Activated T-cell treated with anti-CD3 and anti-CD28 coated beads for 1 hour (primary cell): ENCODE data around the gene PRKCD.

Source experiments
- DNase-seq: peaks from one replicate; pipeline ENCODE4 v3.0.0-alpha.2; 2020; ENCODE audit warnings: low read depth

PRKCD gene

DNA sequence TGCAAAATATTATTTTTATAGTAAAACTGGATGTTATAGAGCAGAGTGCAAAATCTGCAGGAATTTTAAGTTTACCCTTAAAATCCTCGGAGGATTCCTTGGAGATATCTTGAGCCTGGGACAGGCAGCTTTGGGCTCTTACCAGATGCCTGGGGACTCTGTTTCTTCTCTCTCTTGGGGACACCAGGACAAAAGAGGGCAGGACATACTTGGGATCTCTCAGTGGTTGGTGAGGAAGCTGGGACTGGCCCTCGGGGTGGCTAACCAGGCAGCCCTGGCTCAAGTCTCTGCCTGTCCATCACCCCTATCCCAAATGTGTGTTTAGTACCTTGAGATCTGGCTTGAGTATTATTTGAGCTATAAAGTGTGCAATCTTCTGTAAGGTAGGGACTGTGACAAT, 56.2 kb downstream of the PRKCD start:
- DNase-seq: no peak

DNA sequence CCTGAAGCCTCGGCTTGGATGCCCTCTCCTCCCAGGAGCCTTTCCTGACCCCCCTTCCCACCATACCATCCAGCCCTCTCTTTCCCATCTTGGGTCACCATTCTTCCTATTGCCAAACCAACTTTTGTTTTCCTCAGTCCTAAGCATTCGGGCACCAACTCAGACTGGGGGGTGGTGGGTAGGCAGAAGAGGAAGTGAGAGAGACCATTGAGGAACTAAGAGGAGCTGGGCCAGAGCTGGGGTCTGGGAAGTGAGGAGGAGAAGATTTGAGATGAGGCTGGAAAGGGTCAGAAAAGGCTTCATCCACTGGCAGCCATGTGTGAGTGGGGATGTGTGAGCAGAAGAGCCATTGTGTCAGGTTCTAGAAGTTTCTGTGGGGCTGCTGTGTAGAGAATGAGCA, 57.1 kb downstream of the PRKCD start:
- no peak for DNase-seq

DNA sequence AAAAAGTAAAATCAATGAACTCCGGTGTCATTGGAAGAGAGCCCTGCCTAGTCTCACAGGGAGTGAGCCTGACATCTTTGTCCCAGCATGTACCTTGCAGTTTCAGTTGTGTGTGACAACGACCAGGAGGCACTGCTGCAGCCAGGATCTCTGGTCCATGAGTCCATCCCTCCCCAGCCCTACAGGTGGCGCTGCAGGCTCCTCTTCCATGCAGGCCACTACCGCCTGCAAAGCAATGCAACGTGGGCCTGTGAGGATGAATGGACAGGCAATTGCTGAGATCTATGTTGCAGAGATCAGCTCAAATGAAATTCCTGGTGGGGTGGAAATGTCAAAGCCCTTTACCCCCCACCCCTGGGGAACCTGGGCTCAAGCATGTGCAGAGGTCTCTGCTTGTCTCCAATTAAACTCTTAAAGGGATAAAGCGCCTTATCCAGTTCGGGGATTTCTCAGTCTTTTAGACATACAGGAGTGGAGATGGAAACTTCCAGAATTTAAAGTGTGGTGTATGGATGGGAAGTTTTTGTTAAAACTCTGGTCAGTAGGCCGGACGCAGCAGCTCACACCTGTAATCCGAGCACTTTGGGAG, 59.0 kb downstream of the PRKCD start:
- DNase-seq: peak; percentile 74

DNA sequence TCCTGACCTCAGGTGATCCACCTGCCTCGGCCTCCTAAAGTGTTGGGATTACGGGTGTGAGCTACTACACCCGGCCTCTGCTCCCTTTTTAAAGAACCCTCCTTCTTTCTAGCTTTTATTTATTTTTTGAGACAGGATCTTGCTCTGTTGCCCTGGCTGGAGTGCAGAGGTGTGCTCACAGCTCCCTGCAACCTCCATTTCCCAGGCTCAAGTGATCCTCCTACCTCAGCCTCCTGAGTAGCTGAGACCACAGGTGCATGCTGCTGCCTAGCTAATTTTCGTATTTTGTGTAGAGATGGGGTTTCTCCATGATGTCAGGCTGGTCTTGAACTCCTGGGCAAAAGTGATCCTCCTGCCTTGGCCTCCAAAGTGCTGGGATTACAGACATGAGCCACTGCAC, 60.3 kb downstream of the PRKCD start:
- no peak for DNase-seq

DNA sequence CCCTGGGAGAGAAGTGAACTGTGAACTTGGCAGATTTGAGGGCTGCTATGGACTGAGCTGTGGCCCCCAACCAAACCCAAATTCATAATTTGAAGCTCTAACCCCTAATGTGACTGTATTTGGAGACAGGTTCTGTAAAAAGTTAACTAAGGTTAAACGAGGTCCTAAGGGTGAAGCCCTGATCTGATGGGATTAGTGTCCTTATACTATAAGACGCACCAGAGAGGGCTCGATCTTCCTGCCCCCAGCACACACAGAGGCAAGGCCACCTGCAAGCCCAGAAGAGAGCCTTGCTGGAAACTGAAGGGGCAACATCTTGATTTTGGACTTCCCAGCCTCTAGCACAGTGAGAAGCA, 60.8 kb downstream of the PRKCD start:
- DNase-seq: no peak

DNA sequence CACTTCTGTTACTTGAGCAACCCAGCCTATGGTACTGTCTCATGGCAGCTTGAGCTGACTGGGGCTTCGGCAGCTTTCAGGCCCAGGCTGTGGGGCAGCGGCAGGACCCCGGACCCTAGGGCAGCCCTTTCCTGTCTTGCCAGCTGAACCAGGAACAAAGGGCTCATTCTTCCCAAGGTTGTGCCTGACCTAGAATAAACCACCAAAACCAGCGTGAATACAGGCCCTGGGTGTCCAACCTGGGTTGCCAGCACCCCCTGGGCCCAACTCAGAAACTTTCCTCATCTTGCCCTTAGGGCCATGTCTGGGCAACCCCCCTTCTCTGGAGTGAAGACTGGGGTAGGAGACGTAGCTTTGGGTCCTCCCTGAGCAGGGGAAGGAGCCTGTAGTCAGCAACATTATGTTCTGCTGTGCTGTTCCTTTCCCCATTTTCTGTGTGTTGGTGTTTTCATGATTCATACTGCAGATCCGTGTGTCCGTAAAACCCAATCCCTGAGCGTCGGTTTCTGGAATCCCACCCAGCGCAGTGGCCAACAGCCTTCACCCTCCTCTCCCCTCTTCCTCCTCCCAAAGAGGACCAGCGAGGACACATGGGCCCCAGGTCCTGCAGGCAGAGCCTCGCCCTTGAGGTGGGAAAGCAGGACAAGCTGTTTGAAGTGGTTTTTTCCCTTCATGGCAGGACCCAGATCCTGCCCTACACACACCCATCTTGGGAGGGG, 61.3 kb downstream of the PRKCD start:
- DNase-seq: no peak

DNA sequence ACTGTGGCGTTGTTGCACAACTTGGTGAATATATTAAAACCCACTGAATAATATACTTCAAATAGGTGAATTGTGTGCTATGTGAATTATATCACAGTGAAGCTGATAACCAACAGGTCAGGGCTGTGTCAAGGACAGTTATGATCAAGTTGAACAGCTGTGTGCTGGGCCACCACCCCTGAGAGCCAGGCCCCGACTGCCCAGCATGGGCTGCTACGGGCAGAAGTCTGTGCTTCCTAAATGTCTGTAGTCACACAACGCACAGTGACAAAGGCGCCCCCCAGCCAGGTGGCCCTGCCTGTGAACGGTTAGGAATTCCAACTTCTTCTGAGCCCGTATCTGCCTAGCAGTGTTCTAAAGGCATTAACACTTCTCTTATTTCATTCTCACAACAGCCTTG, 62.0 kb downstream of the PRKCD start:
- no peak for DNase-seq

DNA sequence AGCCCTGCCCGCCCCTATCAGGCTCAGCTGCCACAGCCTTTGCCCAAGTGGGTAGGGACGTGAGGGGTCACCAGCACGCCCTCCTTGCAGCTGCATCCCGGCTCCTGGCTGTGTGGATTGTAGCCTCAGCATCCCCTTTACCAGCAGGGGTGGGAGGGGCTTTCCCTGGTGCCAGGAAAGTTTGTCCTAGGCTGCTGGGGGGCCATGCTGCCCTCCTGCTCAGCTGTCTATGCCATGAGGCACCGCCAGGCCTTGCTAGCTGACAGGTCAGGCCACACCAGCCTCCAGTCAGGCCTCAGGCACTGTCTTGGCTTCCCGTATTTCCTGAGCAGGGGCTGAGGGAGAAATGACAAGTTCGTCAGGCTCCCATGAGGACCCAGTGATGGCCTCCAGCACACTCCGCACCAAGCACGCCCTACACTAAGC, 62.5 kb downstream of the PRKCD start:
- no peak for DNase-seq

DNA sequence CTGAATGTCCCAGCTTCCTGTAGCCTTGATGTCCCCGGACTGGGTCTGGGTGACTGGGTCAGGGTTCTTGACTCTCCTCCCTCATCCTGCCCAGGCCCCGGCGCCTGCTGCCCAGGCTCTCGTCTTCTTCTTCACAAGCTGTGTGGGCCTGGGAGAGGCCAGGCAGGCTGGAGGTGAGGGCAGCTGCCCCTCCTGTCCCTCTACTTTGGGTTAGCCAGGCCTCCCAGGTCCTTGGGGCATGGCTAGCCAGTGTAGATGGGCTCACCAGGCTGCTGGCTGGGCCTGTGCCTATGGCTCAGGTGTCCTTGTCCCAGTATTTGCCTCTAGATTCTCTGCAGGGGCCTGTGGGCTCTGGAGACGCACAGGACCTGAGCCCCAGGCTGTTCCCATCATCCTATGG, 63.0 kb downstream of the PRKCD start:
- no peak for DNase-seq

DNA sequence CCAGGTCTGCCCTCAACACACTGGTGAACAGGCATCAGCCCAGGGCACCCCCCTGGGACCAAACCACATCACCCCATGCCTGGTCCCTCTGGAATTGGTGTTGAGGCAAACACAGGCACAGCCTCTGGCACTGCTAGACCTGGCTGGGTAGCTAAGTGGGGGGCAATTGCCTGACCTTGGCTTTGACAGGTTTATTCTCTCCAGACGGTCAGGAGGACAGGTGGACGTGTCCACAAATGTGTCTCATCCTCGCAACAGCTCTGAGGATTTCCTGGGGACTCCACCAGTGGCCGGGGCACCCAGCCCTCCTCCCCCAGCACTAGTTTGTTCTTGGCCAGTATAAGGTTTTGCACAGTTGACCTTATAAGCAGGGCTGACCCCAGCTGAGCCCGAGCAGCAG, 63.5 kb downstream of the PRKCD start:
- no peak for DNase-seq

DNA sequence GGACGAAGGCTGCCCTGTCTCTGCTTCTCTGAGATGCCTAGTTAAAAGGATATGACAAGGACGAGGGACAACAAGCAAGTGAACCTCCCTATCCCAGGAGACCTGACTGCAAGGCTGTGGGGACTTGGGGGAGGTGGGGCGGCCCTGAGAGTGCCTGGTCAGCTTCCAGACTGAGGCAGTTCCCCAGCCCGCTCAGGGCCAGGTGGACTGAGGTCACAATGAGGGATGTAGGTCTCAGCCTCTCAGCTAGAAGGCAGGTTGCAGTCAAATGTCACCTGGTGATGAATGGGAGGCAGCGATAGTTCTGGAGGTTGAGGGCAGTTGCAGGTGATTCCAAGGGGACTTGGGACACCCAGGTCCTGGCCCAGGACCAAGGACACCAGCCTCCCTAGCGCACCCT, 64.2 kb downstream of the PRKCD start:
- DNase-seq: no peak

DNA sequence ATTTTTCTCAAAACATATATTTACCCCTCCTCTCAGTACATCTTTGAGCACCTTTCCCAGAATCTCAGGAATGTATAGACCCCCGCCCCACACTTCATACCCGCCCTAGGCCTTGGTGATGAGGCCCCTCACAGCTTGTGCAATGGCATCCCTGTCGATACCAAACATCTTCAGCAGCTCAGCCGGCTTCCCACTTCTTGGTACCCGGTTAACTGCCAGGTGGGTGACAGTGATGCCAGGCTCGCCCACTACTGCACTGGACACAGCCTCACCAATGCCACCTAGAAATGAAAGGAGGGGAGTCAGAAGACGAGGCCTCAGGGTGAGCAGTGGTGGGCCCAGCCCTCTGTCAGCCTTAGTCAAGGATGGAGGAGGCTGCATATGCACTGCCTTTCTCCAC, 64.6 kb downstream of the PRKCD start:
- DNase-seq: no peak

DNA sequence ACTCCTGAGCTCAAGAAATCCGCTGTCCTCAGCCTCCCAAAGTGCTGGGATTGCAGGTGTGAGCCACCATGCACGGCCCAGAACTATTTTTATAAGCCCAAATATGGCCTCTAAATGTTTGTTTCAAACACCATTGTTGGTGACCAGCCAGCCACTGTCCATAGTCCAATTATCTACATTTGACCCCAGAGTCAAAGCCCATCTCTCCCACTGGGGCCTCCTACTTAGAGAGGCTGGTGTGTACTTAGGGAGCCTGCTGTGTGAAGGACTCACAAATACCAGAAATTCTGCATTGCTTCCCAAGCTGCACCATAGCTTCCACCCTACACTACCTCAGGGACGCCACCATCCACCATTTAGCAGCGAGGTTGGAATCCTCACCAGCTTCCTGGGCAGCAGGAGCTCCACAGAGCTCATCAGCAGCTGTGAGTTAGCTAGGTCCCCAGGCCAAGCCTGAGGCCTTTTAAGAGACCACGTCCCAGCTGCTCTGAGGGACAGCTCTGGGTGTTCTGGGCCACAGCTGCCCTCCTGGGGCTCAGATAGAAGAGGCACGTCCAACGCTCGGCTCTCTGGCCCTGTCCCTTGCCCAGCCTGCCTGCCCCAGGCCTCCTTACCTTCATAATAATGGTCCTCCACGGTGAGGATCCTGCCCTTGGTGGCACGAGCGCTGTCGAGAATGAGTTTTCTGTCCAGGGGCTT, 65.3 kb downstream of the PRKCD start:
- DNase-seq: no peak

DNA sequence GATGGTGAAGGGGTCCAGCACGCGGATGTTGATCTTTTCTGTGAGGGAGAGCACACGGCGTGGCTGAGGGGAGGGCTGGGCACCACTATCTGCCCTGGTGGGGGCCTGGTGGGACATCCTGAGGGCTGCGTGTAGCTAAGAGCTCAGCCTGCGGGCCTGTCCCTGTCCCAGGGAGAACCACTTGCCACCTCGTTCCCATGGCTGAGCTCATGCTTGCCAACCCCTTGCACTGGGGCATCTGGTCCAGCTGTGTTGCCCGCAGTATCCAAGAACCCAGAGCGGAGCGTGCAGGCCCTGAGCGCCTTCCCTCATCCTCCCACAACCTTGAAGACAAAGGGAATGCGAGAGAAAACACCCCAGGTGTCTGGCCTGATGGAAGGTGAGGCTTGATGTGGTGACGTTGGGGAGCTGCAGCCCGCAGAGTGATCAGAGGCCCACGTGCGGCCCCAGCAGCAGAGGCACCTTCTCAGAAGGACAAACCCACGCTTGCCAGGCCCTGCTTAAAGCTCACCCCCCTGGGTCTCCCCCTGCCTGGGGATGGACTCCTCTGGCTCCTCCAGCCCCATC, 65.9 kb downstream of the PRKCD start:
- no peak for DNase-seq

DNA sequence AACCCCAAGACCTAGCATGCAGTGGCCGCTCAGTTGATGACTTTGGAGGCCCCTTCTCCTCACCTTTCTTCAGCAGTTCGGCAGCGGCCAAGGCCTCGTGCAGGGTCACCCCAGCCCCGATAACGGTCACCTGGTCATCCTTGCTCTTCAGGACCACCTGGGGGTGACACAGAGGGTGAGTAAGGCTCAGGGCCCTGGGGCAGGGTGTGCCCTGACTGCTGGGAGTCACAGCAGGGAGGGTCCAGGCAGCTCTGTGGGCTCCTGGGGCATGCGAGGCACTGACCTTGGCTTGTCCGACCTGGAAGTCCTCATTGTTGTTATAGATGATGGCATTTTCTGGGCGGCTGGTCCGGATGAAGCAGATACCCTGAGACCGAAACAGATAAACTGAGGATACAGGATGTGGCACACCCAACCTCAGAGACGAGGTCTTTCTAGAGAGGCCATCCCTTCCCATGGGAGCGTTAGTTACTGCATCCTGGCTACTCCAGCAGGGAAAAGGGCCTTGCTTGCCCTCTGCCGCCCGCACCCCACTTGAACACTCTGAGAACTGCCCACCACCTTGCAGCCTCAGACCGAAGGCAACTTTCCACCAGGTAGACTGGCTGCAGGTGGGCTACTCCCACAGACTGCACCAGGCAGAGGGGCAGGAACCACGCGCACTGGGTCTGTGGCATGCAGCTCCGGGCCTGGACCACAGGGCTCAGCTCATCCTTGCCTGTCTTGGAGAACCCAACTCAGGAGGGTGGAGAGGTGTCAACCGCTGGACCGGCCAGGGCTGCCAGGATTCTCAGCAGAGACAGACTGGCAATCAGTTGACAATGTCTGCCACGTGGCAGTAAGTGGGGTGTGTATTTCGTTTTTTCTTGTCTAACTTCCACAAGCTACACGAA, 67.2 kb downstream of the PRKCD start:
- DNase-seq: no peak

DNA sequence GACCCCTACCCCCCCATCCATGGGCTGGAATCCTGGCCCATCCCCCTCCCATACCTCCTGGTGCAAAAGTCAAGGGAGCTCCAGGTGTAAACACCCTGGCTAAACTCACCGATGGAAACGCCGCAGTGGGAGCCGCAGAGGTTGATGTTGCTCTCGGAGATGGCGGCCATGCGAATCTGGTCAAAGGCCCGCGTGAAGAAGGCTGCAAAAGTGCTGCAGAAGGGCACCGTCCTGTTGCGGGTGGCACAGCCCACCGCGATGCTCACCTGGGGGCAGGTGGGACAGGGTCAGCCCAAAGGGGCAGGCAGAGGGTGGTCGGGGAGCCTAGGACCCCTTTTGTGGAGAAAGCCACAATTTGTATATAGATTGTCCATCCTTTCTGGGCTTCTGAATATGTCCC, 68.2 kb downstream of the PRKCD start:
- no peak for DNase-seq

DNA sequence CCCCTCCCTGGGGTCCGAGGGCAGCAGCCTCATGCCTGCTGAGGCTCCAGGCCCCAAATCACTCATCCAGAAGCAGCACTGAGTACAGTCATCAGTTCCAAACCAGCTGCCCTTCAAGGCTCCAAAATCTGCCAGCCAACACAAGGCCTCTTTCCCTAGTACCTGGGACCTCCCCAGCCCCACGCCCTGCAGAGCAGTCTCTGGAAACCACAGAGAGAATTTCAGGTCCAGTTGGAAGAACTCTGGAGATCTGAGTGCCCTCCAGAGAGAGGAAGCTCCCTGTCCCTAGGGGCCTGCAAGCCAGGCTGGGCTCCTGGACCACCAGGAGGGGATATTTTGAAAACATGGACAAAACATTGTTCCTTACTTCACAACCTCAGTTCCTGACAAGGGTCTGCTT, 68.6 kb downstream of the PRKCD start:
- DNase-seq: no peak

DNA sequence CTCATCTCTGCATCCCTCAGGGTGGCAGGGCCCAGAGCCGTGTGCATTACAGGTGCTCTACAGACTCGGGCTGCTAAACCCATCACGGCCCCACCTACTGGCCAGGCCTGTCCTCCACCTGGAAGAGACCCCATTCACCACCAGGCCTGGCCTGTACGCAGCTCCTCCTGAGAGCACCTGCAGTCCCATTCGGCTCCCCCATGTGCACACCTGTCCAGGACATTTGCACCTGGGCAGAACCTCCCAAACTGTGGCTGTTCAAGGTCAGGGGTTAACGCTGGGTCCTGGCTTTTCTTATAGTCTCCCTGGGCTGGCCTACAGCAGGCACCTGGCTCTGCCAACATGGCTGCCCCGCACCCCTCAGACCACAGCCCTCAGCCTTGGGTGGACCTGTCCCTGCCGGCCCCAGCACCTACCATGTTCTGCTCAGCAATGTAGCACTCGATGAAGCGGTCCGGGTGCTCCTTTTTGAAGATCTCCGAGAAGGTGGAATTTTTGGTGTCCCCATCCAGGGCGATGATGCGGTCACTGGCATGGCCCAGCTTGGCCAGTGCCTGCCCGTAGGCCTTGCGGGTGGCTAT, 69.1 kb downstream of the PRKCD start:
- DNase-seq: no peak

DNA sequence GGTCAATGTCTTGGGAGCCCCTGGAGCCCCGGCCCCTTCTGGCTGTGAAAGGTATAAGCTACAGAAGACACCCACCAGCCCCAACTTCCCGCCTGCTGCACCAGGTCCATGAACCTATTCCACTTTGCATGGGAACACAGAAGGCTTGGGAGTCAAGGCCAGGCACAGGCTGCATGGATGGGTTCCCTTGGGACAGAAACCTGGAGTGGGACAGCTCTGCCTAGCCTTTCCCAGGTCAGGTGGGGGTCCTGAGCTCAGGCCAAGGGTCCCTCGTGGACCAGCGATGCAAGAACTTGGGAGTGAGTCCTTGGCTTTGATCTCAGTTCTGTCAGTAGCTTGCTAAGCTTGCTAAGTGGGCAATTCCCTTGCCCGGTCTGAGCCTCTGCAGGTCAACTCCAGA, 69.8 kb downstream of the PRKCD start:
- no peak for DNase-seq

DNA sequence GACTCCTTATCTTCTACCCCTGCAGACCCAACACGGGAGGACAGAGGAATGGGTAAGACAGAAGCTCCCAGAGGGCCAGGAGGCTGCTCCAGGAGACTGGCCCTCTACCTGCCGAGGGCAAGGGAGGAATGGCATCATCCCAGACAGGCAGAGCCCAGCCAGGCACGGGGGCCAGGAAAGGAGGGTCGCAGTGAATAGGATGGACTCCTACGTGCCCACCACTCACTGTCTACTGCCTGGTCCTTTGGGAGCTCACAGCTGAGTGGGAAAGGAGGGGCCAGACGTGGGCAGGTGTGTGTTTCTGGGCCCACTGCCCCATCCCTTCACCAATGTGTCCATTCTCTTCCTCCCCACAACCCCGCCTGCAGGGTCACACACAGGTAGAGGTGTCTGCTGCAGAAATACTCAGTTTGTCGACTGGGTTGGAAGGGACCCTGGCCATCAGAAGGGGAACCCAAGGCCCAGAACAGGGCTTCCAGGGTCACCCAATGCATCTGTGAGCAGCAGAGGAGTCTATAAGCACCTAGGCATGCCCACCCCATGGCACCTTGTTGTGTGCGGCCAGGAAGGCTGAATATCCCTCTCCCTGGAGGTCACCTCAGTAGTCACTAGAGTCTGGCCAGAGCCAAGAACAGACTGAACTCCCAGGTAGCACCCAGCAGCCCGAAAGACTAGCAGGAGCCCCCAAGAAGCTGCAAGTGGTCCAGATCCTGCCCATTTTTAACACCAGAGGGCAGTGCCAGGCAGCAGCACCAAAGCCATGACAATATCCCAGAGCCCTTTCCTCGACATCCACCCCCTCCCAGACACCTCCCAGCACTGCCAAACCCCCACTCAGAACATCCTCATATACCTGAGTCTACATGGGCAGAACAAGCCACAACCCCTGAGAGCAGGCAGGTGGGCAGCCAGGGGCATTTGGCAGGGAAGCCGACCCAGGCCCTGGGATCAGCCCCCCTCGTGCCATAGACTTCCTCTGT, 70.8 kb downstream of the PRKCD start:
- DNase-seq: no peak
